H1 (cell line): Measurements from ENCODE around the gene IL21R. TPM values are rescaled to one million over a fixed set of nuclear protein-coding genes. Genes with fewer than 3 reads are reported as not detected.

Experiments
- CTCF ChIA-PET: fragments of 300-600 bp; sonication (Branson Sonifier 250); formaldehyde crosslinking; loops from one replicate; lab custom pipeline; 2021; ENCODE audit not compliant: partially characterized antibody; lab: Charles Lee
- POLR2A ChIA-PET: fragments of 300-600 bp; sonication (Branson Sonifier 250); formaldehyde crosslinking; loops from one replicate; lab custom pipeline; 2021; ENCODE audit warnings: inconsistent platforms; ENCODE audit not compliant: partially characterized antibody; lab: Charles Lee
- DNase-seq, 2 experiments: peaks; one replicate each; pipeline versions ENCODE4 v3.0.0 to v3.0.0-alpha.2; 2010 to 2022; ENCODE audit warnings: low spot score in 2 of 2, low read depth in 1 of 2, mixed read lengths in 1 of 2
- FAIRE-seq: peaks from 2 replicates; lab custom pipeline; 2011; peaks lifted over from hg19 to GRCh38; lab: Jason Lieb, UNC
- H2AFZ ChIP-seq: 2 replicates; pipeline ENCODE4 v1.8.1; 2012; ENCODE audit warnings: low read length, inconsistent platforms
- H2AK5ac ChIP-seq: 2 replicates; pipeline ENCODE4 v1.6.1; 2013; ENCODE audit warnings: low read depth, low read length
- H2BK120ac ChIP-seq: replicated peaks from 2 replicates; pipeline ENCODE3; 2013; ENCODE audit warnings: low read depth, low read length, inconsistent platforms
- H2BK12ac ChIP-seq: 2 replicates; pipeline ENCODE4 v1.6.1; 2013; ENCODE audit warnings: low read depth, low read length
- H2BK15ac ChIP-seq: 2 replicates; pipeline ENCODE4 v1.6.1; 2013; ENCODE audit warnings: low read length
- H2BK20ac ChIP-seq: 2 replicates; pipeline ENCODE4 v1.6.1; 2013; ENCODE audit warnings: low read length
- H2BK5ac ChIP-seq: 2 replicates; pipeline ENCODE4 v1.6.1; 2013; ENCODE audit warnings: low read depth, low read length
- H3K14ac ChIP-seq: 2 replicates; pipeline ENCODE4 v1.6.1; 2013; ENCODE audit warnings: inconsistent platforms; ENCODE audit not compliant: insufficient read length
- H3K18ac ChIP-seq: 2 replicates; pipeline ENCODE4 v1.6.1; 2013; ENCODE audit warnings: low read length; ENCODE audit errors: extremely low read depth
- H3K23ac ChIP-seq: 2 replicates; pipeline ENCODE4 v1.6.1; 2013; ENCODE audit warnings: inconsistent platforms; ENCODE audit not compliant: insufficient read length
- H3K23me2 ChIP-seq: 2 replicates; pipeline ENCODE4 v1.6.1; 2013; ENCODE audit warnings: low read depth, low read length
- H3K27ac ChIP-seq: 2 replicates; pipeline ENCODE4 v1.6.1; 2011; ENCODE audit warnings: low read depth, low read length, inconsistent platforms
- H3K27me3 ChIP-seq, 4 experiments: replicated peaks in 1 of 4; 1 replicate in 1 of 4; 2 replicates in 3 of 4; pipeline versions ENCODE4 v1.6.1 to v1.8.1; 2011 to 2013; ENCODE audit warnings: low read length in 3 of 4, mild to moderate bottlenecking in 3 of 4, inconsistent platforms in 2 of 4, mixed read lengths in 2 of 4, moderate library complexity in 1 of 4; ENCODE audit not compliant: control insufficient read depth in 3 of 4, insufficient read depth in 3 of 4; ENCODE audit errors: extremely low read depth in 1 of 4
- H3K36me3 ChIP-seq, 4 experiments: 2 replicates each; pipeline versions ENCODE4 v1.6.1 to v1.8.1; 2011 to 2013; ENCODE audit warnings: mild to moderate bottlenecking in 4 of 4, low read length in 3 of 4, moderate library complexity in 2 of 4, control low read depth in 1 of 4, inconsistent platforms in 1 of 4; ENCODE audit not compliant: insufficient read depth in 4 of 4, control insufficient read depth in 2 of 4
- H3K4ac ChIP-seq: replicated peaks from 2 replicates; pipeline ENCODE3; 2013; ENCODE audit warnings: low read length, low read depth, mixed read lengths, inconsistent platforms; ENCODE audit not compliant: insufficient read length
- H3K4me1 ChIP-seq, 4 experiments: replicated peaks in 1 of 4; 1 replicate in 1 of 4; 2 replicates in 3 of 4; pipeline versions ENCODE4 v1.6.1 to v1.8.1; 2011 to 2013; ENCODE audit warnings: low read length in 3 of 4, inconsistent platforms in 2 of 4, mixed read lengths in 1 of 4; ENCODE audit not compliant: insufficient read depth in 4 of 4, control insufficient read depth in 3 of 4
- H3K4me2 ChIP-seq, 2 experiments: 2 replicates each; pipeline versions ENCODE4 v1.6.1 to v1.8.1; 2011 to 2013; ENCODE audit warnings: low read depth in 2 of 2, low read length in 2 of 2, control low read depth in 1 of 2, inconsistent platforms in 1 of 2, mild to moderate bottlenecking in 1 of 2; ENCODE audit not compliant: insufficient read depth in 1 of 2
- H3K4me3 ChIP-seq, 4 experiments: fragments of 200-600, 300-600 bp in 1 of 4; sonication (generic), shearing (Covaris generic), sonication (Bioruptor Twin) in 1 of 4; 2 replicates each; pipeline versions ENCODE4 v1.5.1 to v1.8.1; 2011 to 2016; ENCODE audit warnings: low read length in 4 of 4, low read depth in 3 of 4, control low read depth in 2 of 4, inconsistent platforms in 2 of 4, mild to moderate bottlenecking in 2 of 4, mixed read lengths in 1 of 4, moderate library complexity in 1 of 4; ENCODE audit not compliant: insufficient read depth in 2 of 4; ENCODE audit errors: extremely low read depth in 1 of 4
- H3K56ac ChIP-seq: replicated peaks from 2 replicates; pipeline ENCODE3; 2013; ENCODE audit warnings: low read depth, mild to moderate bottlenecking, mixed read lengths, low read length, inconsistent platforms; ENCODE audit not compliant: insufficient read length
- H3K79me1 ChIP-seq: 2 replicates; pipeline ENCODE4 v1.6.1; 2013; ENCODE audit warnings: low read depth, low read length, control low read depth
- H3K79me2 ChIP-seq, 2 experiments: 2 replicates each; pipeline versions ENCODE4 v1.6.1 to v1.8.1; 2012 to 2013; ENCODE audit warnings: low read length in 2 of 2, mild to moderate bottlenecking in 2 of 2, inconsistent platforms in 1 of 2; ENCODE audit not compliant: insufficient read depth in 2 of 2, control insufficient read depth in 1 of 2
- H3K9ac ChIP-seq, 4 experiments: replicated peaks in 1 of 4; 1 replicate in 1 of 4; 2 replicates in 3 of 4; pipeline versions ENCODE4 v1.6.1 to v1.8.1; 2011 to 2013; ENCODE audit warnings: low read depth in 3 of 4, low read length in 3 of 4, control low read depth in 2 of 4, mild to moderate bottlenecking in 2 of 4, moderate library complexity in 2 of 4, inconsistent platforms in 1 of 4; ENCODE audit errors: extremely low read depth in 1 of 4
- H3K9me3 ChIP-seq, 2 experiments: 2 replicates each; pipeline versions ENCODE4 v1.6.1 to v1.8.1; 2012 to 2013; ENCODE audit warnings: mild to moderate bottlenecking in 2 of 2, moderate library complexity in 2 of 2, control low read depth in 1 of 2, inconsistent platforms in 1 of 2, low read depth in 1 of 2, low read length in 1 of 2, mixed read lengths in 1 of 2; ENCODE audit not compliant: insufficient read depth in 2 of 2
- H4K20me1 ChIP-seq, 2 experiments: replicated peaks in 1 of 2; 2 replicates each; pipeline versions ENCODE3 to v1.8.1; 2011 to 2013; ENCODE audit warnings: inconsistent platforms in 2 of 2, low read length in 2 of 2, mild to moderate bottlenecking in 1 of 2; ENCODE audit not compliant: insufficient read depth in 2 of 2, control insufficient read depth in 1 of 2
- H4K5ac ChIP-seq: 2 replicates; pipeline ENCODE4 v1.6.1; 2013; ENCODE audit warnings: low read length, low read depth, mixed read lengths, inconsistent platforms; ENCODE audit not compliant: insufficient read length
- H4K8ac ChIP-seq: 2 replicates; pipeline ENCODE4 v1.8.0; 2013; ENCODE audit warnings: mild to moderate bottlenecking, moderate library complexity, low read length, inconsistent platforms; ENCODE audit not compliant: insufficient read depth; ENCODE audit errors: extremely low read depth
- H4K91ac ChIP-seq: replicated peaks from 2 replicates; pipeline ENCODE3; 2013; ENCODE audit warnings: low read length, mixed read lengths, inconsistent platforms; ENCODE audit not compliant: insufficient read length
- ASH2L ChIP-seq: fragments of 200-600, 300-600 bp; sonication (generic); IDR thresholded peaks from one replicate; pipeline ENCODE4 v1.7.1; 2017; ENCODE audit warnings: low read length
- BACH1 ChIP-seq: IDR thresholded peaks from 2 replicates; pipeline ENCODE4 v1.6.1; 2012; ENCODE audit warnings: low read length, improper control_type of control experiment
- EGR1 ChIP-seq: IDR thresholded peaks from 2 replicates; pipeline ENCODE4 v1.6.1; 2011; ENCODE audit warnings: low read depth, low read length, borderline replicate concordance
- NANOG ChIP-seq: IDR thresholded peaks from 2 replicates; pipeline ENCODE4 v1.6.1; 2011; ENCODE audit warnings: low read length, low read depth, mild to moderate bottlenecking, inconsistent platforms; ENCODE audit not compliant: insufficient read depth, poor library complexity, severe bottlenecking
- PHF8 ChIP-seq: fragments of 200-600 bp; sonication (generic); conservative IDR thresholded peaks from 2 replicates; pipeline ENCODE4 v1.7.1; 2012; ENCODE audit warnings: low read depth, mild to moderate bottlenecking, inconsistent platforms, low read length, moderate library complexity
- RBBP5 ChIP-seq: IDR thresholded peaks from 2 replicates; pipeline ENCODE4 v1.7.1; 2012; ENCODE audit warnings: low read depth, mild to moderate bottlenecking, inconsistent platforms, low read length, moderate library complexity, borderline replicate concordance
- TAF7 ChIP-seq: optimal IDR thresholded peaks from 2 replicates; pipeline ENCODE3; 2011; ENCODE audit warnings: low read depth, mild to moderate bottlenecking, inconsistent platforms, low read length, moderate library complexity, borderline replicate concordance
- WGBS, 2 experiments: shearing (Covaris generic) in 1 of 2; methylation state at CpG; one replicate each; pipeline versions ENCODE4 v1.1.6 to v1.1.7; 2013 to 2015; ENCODE audit warnings: low lambda C conversion rate in 2 of 2, mixed read lengths in 2 of 2, inconsistent platforms in 1 of 2, low coverage in 1 of 2, missing lambda C conversion rate in 1 of 2; ENCODE audit not compliant: insufficient replicate concordance in 2 of 2, insufficient coverage in 1 of 2, insufficient read length in 1 of 2; ENCODE audit errors: extremely low coverage in 1 of 2, missing lambda C conversion rate in 1 of 2; 5-methylcytosine and 5-hydroxymethylcytosine counted together
- polyA plus RNA-seq, 7 experiments: library from polyadenylated mRNA; depleted of rRNA in 3 of 7; stranded (reverse) in 5 of 7; unstranded in 2 of 7; fragments of >200 nt in 5 of 7; fragments of 200-250 nt in 2 of 7; gene quantifications; 1 replicate in 5 of 7; 2 replicates in 1 of 7; 4 replicates in 1 of 7; pipeline versions ENCODE4 v1.2.1 to v1.2.3, GENCODE V29; 2011 to 2013; ENCODE audit warnings: missing spikeins in 2 of 7, mixed read lengths in 2 of 7
- total RNA-seq: library from RNA; stranded (reverse); fragmentation: NEBNext Ultra II Directional; extraction: Animal tissue kit (Norgen Biotek cat#: 25700); gene quantifications from 2 replicates; pipeline ENCODE4 v1.2.1, GENCODE V29; 2021

The IL21R gene
- total and polyA plus RNA-seq, 2 of the 8 experiments (the other 6 are each of a cell fraction or from before 2014, with no cell fraction given), result 0.34 to 0.70 TPM

DNA sequence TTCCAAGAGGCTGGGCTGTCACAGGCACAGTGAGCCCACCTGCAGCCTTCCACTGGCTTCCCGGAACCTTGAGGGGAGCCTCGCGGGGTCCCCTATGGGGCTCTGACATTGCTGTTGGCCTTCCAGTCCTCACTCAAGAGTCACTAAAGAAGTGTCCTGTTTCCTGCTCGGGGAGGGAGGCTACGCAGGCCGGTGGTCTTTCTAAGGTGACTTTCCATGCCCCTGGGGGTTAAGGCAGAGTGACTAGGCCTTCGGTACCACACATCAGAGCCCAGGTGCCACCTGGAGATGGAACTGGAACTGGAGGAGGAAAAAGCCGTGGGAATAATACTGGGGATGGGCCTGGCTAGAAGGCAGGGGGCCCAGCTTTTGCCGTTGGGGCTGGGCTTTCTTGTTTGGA is 72.1 kb downstream of the IL21R start:
- Histone ChIP-seq H2BK15ac (no peak overlapping the region), H3K27me3 (no peaks in the 10 kb centered on the region), H3K27ac (no peak overlapping the region), H3K36me3 (peaks cover 35 to 79% (median 66%) of the 10 kb centered on the region in 4 experiments), H3K18ac (no peak overlapping the region), H4K5ac (no peak overlapping the region), H4K8ac (no peak overlapping the region), H3K9ac (no peak overlapping the region), H3K4me2 (no peak overlapping the region), H3K4me3 (no peak overlapping the region), H3K79me1 (no peaks in the 10 kb centered on the region), H3K9me3 (no peaks in the 10 kb centered on the region), H2BK12ac (no peak overlapping the region), H4K91ac (no peak overlapping the region), H3K4ac (no peak overlapping the region), H2BK120ac (no peak overlapping the region), H3K23me2 (no peaks in the 10 kb centered on the region), H2BK20ac (no peak overlapping the region), H4K20me1 (peaks cover 0 to 6% of the 10 kb centered on the region in 2 experiments), H2BK5ac (no peak overlapping the region), H2AK5ac (no peak overlapping the region), H3K79me2 (no peaks in the 10 kb centered on the region), H2AFZ (no peak overlapping the region), H3K4me1 (no peaks in the 10 kb centered on the region), H3K14ac (no peak overlapping the region), H3K23ac (no peak overlapping the region), H3K56ac (no peak overlapping the region)
- DNase-seq (no peak), FAIRE-seq (no peak)
- 94% methylated on average over 9 of the region's 9 CpGs; no CpG with 5 or more reads in 1 of the 2 experiments for WGBS, 2 experiments
- TF ChIP-seq TAF7 (no peak), BACH1 (no peak), ASH2L (no peak), EGR1 (no peak), NANOG (no peak), PHF8 (no peak), RBBP5 (no peak)
- CTCF ChIA-PET, result no interaction called here
- POLR2A ChIA-PET, result interaction anchor here (1.8 kb wide), 1 partner anchor 12 kb away, joined by 4 read pairs; no protein-coding TSS in a partner anchor
